Activated naive CD4-positive, alpha-beta T cell treated with anti-CD3 and anti-CD28 coated beads, Interleukin-2, amount 50 U/mL, for 16 hours (primary cell): ENCODE data around the gene MCM6.
"Not testable (repeated sequence)": the region's sequence is repeated elsewhere in the genome, so short reads cannot be mapped to it uniquely, and the experiment has no call there.

Experiments
- DNase-seq: peaks from one replicate; pipeline ENCODE4 v3.0.0-alpha.2; 2020

The MCM6 gene

GRCh38 chr2:135818937-135819610 is 57.2 kb downstream of the MCM6 start:
- DNase-seq = peak; percentile 40

- no peak for DNase-seq
These were observed 58.3 kb downstream of the MCM6 start for GRCh38 chr2:135817951-135818350.

GRCh38 chr2:135817466-135817865 is 58.8 kb downstream of the MCM6 start:
- no peak for DNase-seq

GRCh38 chr2:135815269-135815668 is 61.0 kb downstream of the MCM6 start:
- DNase-seq = no peak

- no peak for DNase-seq
These were observed 63.2 kb downstream of the MCM6 start for GRCh38 chr2:135812907-135813511.

GRCh38 chr2:135807874-135808273 is 68.4 kb downstream of the MCM6 start:
- not testable (repeated sequence) for DNase-seq

GRCh38 chr2:135803278-135803677 is 73.0 kb downstream of the MCM6 start:
- DNase-seq = no peak

GRCh38 chr2:135802350-135802749 is 73.9 kb downstream of the MCM6 start:
- DNase-seq = no peak

- DNase-seq = no peak
These were observed 75.5 kb downstream of the MCM6 start for GRCh38 chr2:135800513-135801460.

- no peak for DNase-seq
These were observed 76.5 kb downstream of the MCM6 start for GRCh38 chr2:135799738-135800137.

GRCh38 chr2:135798762-135799161 is 77.5 kb downstream of the MCM6 start:
- no peak for DNase-seq

- no peak for DNase-seq
These were observed 78.0 kb downstream of the MCM6 start for GRCh38 chr2:135798275-135798705.

GRCh38 chr2:135797497-135798274 is 78.6 kb downstream of the MCM6 start:
- peak; percentile 82 for DNase-seq

GRCh38 chr2:135796606-135797005 is 79.6 kb downstream of the MCM6 start:
- DNase-seq = no peak

- DNase-seq = not testable (repeated sequence)
These were observed 80.6 kb downstream of the MCM6 start for GRCh38 chr2:135795641-135796040.

- DNase-seq = no peak
These were observed 83.7 kb downstream of the MCM6 start for GRCh38 chr2:135792401-135793150.

GRCh38 chr2:135791418-135792190 is 84.6 kb downstream of the MCM6 start:
- no peak for DNase-seq

- DNase-seq = no peak
These were observed 85.8 kb downstream of the MCM6 start for GRCh38 chr2:135790423-135790822.
